Activated naive CD4-positive, alpha-beta T cell treated with Interleukin-2 at 50 U/mL for 16 hours (primary cell): ENCODE results near the gene GPLD1.
"Not testable (repeated sequence)": the region's sequence is repeated elsewhere in the genome, so short reads cannot be mapped to it uniquely, and the experiment has no call there.

Experiments
- DNase-seq: peaks from one replicate; pipeline ENCODE4 v3.0.0-alpha.2; 2020

Gene GPLD1

GRCh38 chr6:24408719-24409410, 80.5 kb downstream of the GPLD1 start:
- no peak for DNase-seq

- no peak for DNase-seq
Observed at GRCh38 chr6:24405262-24405661, 84.1 kb downstream of the GPLD1 start.

GRCh38 chr6:24403501-24403824, 85.9 kb downstream of the GPLD1 start:
- DNase-seq: no peak

- DNase-seq: peak; percentile 84
Observed at GRCh38 chr6:24402697-24403500, 86.5 kb downstream of the GPLD1 start, which contains the start of gene MRS2. Gene MRS2 (plus strand): TSS chr6:24402936. CDS start chr6:24403047, 111 bp downstream.

GRCh38 chr6:24401458-24401857, 87.9 kb downstream of the GPLD1 start:
- no peak for DNase-seq

- not testable (repeated sequence) for DNase-seq
Observed at GRCh38 chr6:24400045-24401039, 89.0 kb downstream of the GPLD1 start.

GRCh38 chr6:24397631-24398030, 91.7 kb downstream of the GPLD1 start:
- no peak for DNase-seq

GRCh38 chr6:24396824-24397223, 92.6 kb downstream of the GPLD1 start:
- DNase-seq: no peak

- no peak for DNase-seq
Observed at GRCh38 chr6:24394780-24395437, 94.5 kb downstream of the GPLD1 start.

- no peak for DNase-seq
Observed at GRCh38 chr6:24394061-24394779, 95.2 kb downstream of the GPLD1 start.

- no peak for DNase-seq
Observed at GRCh38 chr6:24391756-24392405, 97.5 kb downstream of the GPLD1 start.

- no peak for DNase-seq
Observed at GRCh38 chr6:24391208-24391607, 98.2 kb downstream of the GPLD1 start.

GRCh38 chr6:24387818-24388217, 101.6 kb downstream of the GPLD1 start:
- DNase-seq: no peak

GRCh38 chr6:24385536-24386269, 103.7 kb downstream of the GPLD1 start:
- DNase-seq: no peak

GRCh38 chr6:24384369-24385130, 104.8 kb downstream of the GPLD1 start:
- DNase-seq: not testable (repeated sequence)

GRCh38 chr6:24382891-24383494, 106.4 kb downstream of the GPLD1 start:
- not testable (repeated sequence) for DNase-seq

GRCh38 chr6:24382220-24382540, 107.2 kb downstream of the GPLD1 start:
- no peak for DNase-seq

GRCh38 chr6:24381476-24382219, 107.7 kb downstream of the GPLD1 start:
- no peak for DNase-seq
